Measurements from ENCODE around the gene DYRK1A. TPM values are rescaled to one million over a fixed set of nuclear protein-coding genes. Genes with fewer than 3 reads are reported as not detected.

Gene DYRK1A
- total RNA-seq, 1 donor from 2014 or later = 76.0 TPM

DNA sequence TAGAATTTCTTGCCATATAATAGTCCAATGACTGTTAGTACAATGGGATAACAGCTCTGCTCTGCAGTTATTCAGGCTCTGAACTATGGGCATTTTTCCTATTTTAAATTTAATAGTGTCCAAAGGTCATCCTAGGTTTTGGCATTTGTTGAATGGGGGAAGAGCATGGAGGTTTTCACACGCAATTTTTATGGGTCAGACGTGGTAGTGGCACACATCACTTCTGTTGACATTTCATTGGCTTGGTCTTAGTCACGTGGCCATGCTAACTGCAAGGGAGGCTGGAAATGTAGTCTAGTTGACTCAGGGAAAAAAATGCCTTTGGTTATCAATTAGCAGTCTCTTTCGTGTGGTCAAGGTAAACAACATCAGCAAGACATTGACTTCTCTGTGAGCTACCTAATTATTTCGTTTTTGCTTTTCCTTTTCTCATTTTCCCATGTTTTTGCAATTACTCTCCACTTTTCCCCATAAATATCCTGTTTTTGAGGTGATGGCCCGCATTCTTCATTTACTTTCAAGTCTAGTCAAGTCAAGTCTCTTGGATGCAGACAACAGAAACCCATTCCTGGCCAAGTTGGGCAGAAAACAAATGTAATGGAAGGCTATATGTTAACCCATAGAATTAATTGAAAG lies 82.8 kb downstream of the DYRK1A start:
- DNase-seq (ENCODE audit: low read depth) = no peak

DNA sequence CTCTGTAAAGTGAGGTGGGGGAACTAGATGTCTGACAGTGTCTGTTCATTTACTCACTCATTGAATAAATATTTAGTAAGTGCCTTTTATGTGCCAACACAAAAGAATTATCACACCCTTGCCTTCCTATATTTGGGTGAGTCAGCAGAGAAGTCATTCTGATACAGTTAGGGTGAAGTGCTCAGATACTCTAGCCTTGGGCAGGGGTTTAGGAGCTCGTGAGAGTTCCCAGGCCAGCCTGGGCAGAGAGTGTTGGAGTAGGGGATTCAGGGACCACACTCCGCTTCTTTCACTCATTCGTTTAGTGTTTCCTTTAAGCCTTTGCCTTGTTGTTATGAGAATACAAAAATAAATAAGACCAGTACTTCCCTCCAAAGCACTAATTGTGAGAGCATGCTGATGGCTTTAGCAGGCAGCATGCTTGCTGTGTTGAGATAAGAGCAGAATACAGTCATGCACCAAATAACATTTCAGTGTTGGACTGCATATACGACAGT lies 83.9 kb downstream of the DYRK1A start:
- peak; percentile 49 for DNase-seq (ENCODE audit: low read depth)

DNA sequence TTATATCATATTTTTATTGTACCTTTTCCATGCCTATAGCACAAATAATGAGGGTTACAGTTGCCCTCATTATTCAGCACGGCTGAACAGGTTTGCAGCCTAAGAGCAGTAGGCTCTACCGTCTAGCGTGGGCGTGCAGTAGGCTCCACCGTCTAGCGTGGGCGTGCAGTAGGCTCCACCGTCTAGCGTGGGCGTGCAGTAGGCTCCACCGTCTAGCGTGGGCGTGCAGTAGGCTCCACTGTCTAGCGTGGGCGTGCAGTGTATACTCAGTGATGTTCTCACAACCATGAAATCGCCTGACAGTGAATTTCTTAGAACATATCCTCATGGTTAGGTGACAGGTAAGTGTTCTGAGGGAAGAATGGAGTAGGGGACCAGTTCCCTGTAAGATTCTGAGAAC lies 84.9 kb downstream of the DYRK1A start:
- no peak for DNase-seq (ENCODE audit: low read depth)

DNA sequence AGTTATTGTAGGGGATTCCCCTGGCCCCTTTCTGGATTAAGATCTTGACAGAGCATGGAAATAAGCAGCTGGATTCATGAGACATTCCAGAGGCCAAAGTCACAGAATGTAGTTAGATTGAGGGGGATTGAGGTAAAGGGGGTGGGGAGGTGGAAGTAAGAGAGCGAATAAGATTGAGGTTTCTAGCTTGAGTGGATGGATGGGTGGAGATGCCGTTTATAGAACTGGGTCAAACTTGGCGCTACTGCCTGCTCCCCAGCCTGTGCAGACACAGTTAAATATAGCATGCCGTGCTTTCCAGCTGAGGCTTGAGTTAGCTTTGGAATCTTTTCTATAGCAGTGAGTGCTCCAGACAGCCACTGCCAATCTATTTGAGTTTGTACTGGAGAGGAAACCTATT lies 85.7 kb downstream of the DYRK1A start:
- DNase-seq (ENCODE audit: low read depth) = peak; percentile 93

DNA sequence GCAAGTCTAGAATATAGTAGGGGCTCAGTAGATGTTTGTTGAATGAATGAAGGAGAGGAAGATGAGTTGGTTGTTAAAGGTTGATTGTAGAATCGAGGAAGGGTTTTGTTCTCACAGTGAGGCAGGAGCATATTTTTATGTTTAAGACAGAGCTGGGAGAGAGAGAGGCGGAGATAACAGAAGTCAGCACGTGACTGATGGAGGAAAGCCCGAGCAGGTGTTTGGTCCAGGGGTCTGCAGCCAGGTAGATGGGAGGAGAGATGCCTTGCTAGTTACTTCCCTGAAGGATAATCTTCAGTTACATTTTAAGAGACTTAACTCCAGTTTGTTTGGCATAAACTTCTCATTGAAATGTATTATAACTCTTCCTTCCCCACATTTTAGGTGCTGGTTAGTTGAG lies 86.8 kb downstream of the DYRK1A start:
- no peak for DNase-seq (ENCODE audit: low read depth)

DNA sequence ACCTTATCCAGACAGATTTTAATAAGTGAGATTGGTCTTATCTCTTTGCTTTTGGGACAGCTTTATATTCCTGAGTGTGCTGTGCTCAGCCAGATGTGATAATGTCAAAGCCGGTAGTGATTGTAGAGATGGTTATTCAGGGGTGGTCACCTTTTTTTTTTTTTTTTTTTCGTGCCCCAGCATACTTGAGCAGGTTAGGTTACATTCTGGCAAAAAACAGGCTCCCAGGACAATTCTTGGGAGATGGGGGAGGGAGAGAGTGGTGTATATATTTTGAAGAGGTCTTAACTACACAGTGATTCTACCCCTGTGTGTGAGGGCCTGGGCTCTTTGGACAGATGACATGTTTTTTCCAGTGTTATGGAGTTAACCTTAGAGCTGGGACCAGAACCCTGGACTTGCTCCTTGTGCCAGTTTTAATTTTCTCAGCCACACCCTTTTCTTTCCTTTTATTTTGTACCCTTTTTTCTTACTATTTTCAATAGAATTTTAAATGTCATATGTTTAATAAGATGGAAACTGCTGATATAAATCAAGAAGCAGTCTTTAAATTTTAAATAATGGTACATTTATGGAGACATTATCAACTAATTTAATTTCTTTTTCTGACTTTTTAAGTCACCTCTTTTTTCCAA lies 88.4 kb downstream of the DYRK1A start:
- no peak for DNase-seq (ENCODE audit: low read depth)

DNA sequence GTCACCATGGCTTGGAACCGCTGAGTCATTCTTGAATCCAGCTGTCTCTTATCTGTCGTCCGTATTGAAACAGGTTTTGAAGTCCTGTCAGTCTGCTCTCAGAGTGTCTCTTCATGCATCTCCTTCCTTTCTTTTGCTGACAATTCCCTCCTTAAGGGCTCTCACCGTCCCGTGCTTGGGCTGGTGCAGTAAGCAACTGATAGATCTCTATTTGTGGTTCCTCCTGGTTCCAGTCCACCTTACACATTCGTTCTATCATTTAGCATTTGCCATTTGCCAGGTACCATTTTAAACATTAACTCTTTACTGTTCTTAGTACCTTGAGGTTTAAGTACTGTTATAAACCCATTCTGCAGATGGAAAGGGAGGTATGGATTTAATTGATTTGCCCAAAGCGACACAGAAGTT lies 88.9 kb downstream of the DYRK1A start:
- no peak for DNase-seq (ENCODE audit: low read depth)

DNA sequence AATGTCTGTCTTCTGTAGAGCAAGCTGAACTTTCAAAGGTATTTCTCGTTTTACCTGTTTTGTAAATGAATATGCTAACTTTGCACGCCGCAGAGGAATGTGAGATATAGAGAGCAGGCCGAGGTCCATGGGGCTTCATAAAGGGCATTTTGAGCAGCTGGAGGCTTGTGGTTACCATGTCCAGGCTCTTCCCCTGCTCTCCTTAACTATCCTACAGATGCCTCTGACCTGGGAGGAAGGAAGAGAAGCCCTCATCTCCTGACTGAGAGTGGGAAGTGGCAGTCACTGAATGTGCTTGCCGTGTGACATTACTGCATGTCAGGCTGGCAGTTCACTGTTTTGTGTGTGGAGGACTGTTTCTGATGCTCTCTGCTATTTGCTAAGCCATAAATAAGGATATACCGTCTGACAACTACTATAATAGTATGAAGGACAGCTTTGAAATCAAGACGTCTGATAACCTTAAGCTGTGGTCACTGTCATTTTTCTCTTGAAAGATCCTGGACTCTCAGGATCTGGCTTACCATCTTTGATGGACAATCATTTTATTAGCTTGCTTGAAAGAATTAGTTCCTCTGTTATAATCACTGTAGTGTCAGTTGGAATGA lies 92.2 kb downstream of the DYRK1A start:
- DNase-seq (ENCODE audit: low read depth) = no peak

DNA sequence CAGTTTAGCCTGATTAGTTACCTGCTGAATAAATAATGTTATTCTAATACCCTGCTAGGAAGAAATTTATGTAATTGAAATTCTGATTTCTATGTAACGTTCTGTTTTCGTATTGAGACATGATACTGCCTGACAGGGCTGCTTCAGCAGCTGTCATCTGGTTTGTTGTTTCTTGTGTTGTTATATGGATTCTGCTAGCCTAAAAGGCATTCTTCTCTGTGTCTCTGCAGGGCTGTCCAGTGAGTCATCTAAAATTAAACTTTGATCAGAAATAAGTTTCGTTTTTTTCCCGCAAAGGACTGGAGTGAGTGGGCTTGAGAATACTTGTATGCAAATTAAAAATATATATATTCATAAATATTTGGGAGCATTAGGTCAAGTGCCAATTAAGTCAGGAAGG lies 93.0 kb downstream of the DYRK1A start:
- DNase-seq (ENCODE audit: low read depth) = peak; percentile 32

DNA sequence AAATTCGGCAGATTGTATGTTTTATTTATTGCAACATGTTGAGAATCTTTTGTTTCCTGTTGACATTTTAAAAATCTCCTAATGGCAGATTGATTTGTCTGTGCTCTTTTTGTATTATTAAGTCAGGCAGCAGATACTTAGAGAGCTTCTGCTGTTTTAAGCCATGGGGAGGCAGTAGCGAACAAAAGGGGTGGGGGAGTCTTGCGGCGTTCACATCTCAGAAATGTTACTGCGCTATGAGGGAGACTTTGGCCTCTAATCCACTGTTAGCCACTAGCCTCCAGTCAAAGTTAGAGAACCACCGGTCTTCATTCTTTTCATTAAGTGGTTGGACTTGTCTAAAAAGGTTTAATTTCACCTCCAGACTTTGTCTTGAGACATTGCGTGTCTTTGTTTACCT lies 93.6 kb downstream of the DYRK1A start:
- no peak for DNase-seq (ENCODE audit: low read depth)

DNA sequence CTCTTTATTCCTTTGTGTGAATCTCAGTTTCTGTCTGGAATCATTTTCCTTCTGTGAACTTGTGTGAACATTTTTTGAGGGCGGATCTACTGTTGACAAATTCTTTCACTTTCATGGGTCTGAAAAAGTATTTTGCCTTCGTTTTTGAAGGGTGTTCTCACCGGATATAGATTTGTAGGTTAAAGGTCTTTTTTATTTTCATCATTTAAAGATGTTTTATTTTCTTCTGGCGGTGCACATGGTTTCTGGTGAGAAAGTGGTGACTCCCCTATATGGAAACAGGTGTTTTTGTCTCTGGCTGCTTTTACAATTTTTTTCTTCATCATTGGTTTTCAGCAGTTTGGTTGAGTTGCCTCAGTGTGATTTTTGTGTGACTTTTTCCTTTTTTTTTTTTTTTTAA lies 94.9 kb downstream of the DYRK1A start:
- DNase-seq (ENCODE audit: low read depth) = no peak

DNA sequence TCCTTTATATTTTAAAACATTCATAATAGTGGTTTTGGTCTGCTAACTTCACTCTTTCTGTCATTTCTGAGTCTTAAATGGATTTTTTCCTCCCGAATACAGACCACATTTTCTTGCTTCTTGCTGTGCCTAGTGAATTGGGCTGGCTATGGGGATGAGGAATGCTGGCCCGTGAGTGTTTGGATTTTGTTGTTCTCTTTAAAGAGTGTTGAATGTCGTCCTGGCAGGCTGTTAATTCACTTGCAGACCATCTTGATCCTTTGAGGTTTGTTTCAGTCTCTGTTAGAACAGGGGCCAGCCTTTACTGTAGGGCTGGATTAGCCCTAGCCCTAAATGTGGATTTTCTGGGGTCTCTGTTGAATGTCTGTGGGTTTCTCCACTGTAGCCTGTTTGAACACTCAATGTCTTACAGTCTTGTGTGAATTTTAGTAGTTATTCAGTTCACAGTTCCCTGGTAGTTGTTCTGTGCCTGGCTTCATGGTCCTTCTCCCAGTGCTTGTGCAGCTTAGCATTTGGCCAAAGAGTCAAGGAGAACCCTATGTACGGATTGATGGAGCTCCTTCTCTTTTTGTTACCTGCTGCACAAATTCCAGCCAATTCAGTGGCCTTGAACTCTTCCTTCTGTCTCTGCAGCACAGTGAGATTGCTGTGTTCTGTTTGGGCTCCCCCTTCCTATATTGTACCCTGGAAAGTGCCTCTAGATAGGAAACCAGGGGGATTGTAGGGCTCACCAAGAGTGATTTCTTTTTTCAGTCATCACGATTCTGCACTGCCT lies 95.7 kb downstream of the DYRK1A start:
- DNase-seq (ENCODE audit: low read depth) = no peak

DNA sequence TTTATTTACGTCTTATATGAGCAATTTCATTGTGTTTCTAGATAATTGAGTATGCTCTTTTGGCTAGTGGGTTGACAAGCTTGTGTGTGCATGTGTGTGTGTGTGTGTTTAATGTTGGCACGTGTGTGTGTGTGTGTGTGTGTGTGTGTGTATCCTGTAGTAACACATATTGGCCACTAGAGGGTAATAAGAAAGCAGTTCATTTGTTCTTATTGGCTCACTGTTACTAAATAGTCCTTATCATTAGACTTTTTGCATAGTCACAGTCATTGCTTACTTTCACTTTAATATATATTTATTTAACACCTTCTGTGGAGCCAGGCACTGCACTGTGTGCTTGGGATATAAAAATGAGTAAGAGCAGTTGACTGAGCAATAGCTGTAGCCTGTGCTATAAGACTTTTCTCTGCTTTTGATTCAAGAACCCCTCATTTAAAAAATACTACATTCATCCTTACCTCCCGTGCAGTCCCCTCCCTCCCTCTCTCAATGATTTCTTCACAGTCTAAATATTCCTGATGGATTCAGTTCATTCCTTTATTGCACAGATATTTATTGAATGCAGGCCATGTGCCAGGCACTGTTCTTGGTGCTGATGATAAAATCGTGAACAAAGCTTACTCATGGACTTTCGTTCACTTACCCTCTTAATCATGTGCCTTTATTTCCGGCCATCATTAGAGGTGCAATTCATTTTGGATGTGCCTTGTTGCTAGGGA lies 96.7 kb downstream of the DYRK1A start:
- peak; percentile 69 for DNase-seq (ENCODE audit: low read depth)

DNA sequence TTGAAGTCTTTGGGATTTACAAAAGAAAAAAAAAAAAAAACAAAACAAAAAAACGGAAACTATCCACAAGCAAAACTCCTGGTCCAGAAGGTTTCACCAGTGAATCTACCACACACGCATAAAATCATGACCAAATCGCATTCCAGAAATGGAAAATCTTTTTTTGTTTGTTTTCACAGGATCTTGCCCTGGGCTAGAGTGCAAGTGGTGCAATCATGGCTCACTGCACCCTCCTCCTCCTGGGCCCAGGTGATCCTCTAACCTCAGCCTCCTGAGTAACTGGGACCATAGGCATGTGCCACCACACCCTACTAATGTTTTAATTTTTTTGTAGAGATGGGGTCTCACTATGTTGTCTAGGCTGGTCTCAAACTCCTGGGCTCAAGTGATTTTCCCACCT lies 100.5 kb downstream of the DYRK1A start:
- DNase-seq (ENCODE audit: low read depth) = no peak

DNA sequence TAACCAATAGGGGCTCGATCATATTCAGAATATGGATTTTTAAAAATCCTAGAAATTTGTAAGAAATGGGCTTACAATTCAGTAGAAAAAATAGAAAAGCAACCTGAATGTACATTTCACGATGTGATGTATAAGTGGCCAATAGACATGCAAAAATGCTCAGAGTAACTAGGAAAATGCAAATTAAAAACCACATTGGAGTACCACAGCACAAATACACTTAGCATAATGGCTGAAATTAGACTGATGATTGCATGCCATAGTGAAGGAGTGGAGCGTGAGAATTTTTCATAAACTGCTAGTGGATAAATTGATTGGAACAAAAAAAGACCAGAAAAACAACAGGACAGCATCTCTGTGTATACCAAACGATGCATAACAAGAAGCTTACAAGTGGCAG lies 102.3 kb downstream of the DYRK1A start:
- DNase-seq (ENCODE audit: low read depth) = no peak

DNA sequence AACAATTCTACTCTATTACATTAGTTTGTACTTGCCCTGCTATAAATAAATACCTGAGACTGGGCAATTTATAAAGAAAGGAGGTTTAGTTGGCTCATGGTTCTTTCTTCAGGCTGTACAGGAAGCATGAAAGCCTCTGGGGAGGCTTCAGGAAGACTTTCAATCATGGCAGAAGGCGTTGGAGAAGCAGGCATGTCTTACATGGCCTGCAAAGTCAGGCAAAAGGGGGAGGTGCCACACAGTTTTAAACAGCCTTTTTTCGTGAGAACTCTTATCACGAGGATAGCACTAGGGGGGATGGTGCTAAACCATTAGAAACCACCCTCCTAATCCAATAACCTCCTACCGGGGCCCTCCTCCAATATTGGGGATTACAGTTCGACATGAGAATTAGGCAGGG lies 102.9 kb downstream of the DYRK1A start:
- no peak for DNase-seq (ENCODE audit: low read depth)

DNA sequence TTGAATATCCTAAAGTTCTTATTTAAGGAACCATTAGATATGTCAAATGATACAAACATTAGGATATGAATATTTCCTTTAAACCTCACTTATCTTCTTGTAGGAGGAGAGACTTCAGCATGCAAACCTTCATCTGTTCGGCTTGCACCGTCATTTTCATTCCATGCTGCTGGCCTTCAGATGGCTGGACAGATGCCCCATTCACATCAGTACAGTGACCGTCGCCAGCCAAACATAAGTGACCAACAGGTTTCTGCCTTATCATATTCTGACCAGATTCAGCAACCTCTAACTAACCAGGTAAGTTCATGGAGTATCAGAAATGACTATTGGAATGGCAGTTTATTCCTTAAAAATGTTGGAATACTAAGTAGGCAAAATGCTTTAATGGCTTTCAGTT lies 106.0 kb downstream of the DYRK1A start:
- DNase-seq (ENCODE audit: low read depth) = no peak

DNA sequence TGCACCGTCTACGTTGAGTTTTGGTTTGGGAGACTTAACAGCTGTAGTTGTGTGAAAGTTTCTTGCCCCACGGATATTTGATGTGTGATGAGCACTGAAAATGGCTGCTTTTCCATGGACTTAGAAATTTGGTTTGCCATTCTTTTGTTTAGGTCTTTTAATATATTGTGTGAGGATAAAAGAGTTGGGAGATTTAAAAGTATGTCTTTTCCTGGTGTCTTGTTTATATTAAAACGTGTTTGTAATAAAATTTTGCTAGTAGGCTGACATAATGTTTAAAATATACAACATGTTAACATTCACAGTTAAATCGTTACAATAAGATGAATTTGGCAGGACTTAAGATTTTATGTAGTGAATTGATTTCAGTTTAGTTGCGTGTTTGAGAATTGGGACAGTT lies 106.9 kb downstream of the DYRK1A start:
- DNase-seq (ENCODE audit: low read depth) = no peak

DNA sequence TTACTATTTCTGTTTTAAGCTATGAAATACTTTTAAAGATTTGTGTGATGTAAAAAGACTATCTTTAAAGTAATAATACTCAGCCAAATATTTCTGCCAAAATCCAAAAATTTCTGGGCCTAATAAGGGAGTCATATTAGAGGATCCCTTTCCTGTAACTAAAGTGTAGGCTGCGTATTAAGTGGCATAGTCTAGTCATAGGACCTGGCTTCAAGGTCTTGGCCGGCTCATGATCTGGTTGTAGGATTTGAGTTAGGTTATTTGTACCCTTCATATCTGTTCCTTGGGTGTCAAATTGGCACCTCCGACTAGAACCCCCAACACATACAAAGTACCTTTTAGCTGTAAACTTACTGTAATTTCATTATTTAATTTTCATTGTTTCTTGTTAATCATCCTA lies 107.8 kb downstream of the DYRK1A start:
- DNase-seq (ENCODE audit: low read depth) = no peak

DNA sequence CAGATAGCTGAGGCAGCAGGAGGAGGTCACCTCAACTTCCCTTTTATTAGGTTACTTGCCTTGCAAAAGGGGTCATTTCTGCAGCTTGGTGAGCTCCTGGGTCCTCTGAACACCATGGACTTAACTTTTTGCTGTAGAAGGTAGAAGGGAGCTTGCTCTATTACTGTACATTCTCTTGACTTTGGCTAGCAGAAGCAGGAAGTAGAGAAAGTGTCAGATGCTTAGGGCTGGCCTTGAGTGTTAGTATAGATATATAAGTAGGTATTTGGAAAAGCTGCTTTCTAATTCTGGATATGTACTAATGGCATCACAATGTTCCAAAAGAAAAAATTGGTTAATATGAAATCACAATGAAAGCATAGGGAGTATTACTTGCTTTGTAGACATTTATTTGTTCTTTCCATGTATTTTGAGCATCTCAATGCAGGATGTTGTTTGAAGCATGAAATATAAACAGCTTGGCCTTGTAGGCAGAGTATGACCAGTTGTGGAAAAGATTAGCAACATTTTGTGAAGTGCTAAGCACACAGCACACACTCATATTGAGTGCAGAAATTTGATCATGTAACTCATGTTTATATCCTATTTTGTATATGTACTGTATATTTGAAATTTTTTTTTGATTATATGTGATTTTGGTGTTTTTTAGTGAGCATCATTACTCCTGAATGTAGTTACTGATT lies 108.8 kb downstream of the DYRK1A start:
- DNase-seq (ENCODE audit: low read depth) = no peak

DNA sequence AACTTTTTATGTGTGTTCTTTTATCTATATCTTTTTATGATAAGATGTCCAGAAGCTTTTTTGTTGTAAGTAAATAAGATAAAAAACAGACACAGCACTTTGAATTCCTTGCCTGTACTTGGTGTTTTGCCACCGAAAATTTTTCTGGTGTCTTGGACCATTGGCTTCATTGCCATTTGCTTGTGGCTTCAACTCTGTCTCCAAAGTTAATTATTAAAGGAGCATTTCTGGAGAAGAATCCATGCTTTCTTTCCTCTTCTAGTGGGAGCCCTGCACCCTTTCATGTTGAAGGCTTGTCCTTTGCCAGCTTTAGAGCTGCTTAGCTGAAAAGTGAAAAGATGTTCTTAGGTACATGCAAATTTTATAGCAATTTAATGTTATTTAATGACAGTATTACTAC lies 112.2 kb downstream of the DYRK1A start:
- DNase-seq (ENCODE audit: low read depth) = peak; percentile 87

Measured in renal cortical epithelial cell (primary cell).